ENCODE data around the gene NMD3. TPM values are rescaled to one million over a fixed set of nuclear protein-coding genes. Genes with fewer than 3 reads are reported as not detected.
A peak's percentile ranks its signal among the peaks of the same experiment; 100 is the strongest.

NMD3 gene
- total RNA-seq, 1 experiment from 2014 or later: 56.3 TPM

DNA sequence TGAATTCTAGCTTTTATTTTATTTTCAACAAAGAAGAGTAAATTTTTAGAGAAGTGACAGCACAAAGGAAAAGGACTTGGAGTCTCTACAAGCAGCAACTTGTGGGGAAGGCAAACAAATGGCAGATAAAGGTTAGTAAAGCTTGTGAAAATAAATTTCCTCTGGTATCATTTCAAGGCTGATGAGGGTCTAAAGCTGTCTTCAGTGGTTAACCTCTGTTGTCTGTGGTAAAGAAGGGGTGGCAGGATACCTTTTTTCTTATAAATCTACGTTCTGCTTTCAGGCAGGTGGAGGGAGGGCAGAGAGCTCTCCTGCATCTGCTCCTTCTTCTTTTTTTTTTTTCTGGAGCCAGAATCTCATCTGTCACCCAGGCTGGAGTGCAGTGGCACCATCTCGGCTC is 50.5 kb downstream of the NMD3 start (continued):
- TF ChIP-seq, protein P1, sequence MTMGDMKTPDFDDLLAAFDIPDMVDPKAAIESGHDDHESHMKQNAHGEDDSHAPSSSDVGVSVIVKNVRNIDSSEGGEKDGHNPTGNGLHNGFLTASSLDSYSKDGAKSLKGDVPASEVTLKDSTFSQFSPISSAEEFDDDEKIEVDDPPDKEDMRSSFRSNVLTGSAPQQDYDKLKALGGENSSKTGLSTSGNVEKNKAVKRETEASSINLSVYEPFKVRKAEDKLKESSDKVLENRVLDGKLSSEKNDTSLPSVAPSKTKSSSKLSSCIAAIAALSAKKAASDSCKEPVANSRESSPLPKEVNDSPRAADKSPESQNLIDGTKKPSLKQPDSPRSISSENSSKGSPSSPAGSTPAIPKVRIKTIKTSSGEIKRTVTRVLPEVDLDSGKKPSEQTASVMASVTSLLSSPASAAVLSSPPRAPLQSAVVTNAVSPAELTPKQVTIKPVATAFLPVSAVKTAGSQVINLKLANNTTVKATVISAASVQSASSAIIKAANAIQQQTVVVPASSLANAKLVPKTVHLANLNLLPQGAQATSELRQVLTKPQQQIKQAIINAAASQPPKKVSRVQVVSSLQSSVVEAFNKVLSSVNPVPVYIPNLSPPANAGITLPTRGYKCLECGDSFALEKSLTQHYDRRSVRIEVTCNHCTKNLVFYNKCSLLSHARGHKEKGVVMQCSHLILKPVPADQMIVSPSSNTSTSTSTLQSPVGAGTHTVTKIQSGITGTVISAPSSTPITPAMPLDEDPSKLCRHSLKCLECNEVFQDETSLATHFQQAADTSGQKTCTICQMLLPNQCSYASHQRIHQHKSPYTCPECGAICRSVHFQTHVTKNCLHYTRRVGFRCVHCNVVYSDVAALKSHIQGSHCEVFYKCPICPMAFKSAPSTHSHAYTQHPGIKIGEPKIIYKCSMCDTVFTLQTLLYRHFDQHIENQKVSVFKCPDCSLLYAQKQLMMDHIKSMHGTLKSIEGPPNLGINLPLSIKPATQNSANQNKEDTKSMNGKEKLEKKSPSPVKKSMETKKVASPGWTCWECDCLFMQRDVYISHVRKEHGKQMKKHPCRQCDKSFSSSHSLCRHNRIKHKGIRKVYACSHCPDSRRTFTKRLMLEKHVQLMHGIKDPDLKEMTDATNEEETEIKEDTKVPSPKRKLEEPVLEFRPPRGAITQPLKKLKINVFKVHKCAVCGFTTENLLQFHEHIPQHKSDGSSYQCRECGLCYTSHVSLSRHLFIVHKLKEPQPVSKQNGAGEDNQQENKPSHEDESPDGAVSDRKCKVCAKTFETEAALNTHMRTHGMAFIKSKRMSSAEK (CRISPR knock-in tag; IDR thresholded peaks at IDR 0.05; ENCODE audit: borderline replicate concordance): no peak
- TF ChIP-seq, protein P2, sequence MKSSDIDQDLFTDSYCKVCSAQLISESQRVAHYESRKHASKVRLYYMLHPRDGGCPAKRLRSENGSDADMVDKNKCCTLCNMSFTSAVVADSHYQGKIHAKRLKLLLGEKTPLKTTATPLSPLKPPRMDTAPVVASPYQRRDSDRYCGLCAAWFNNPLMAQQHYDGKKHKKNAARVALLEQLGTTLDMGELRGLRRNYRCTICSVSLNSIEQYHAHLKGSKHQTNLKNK (CRISPR knock-in tag; IDR thresholded peaks at IDR 0.05): no peak

DNA sequence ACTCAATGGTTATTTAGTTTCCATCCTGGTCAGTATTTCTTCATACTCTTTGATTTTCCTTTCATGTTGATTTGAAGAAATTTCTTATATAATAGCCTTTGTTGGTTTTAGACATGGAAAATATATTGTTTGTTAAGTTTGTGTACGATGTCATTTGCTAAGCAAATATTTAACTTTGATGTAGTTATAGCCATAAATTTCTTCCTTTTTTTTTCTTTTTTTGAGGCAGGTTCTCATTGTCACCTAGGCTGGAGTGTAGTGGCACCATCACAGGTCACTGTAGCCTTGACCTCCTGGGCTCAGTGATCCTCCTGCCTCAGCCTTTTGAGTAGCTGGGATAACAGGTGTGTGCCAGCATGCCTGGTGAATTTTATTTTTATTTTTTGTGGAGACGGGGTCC is 51.4 kb downstream of the NMD3 start:
- peaks cover 34% of the 10 kb centered on the region for H3K36me3 Mint-ChIP-seq
- peaks cover 21% of the 10 kb centered on the region for H3K9me3 Mint-ChIP-seq
- H3K27me3 Mint-ChIP-seq (ENCODE audit: low read depth): peaks cover 4% of the 10 kb centered on the region; the same call in 1 of the 2 replicates
- ChIA-PET CTCF (no interaction called here), POLR2A (no interaction called here)
- ATAC-seq (no peak), DNase-seq (ENCODE audit: low spot score) (no peak)
- H3K27ac Mint-ChIP-seq: no peak overlapping the region
- H3K4me3 Mint-ChIP-seq: no peak overlapping the region
- peaks cover 35% of the 10 kb centered on the region for H3K4me1 Mint-ChIP-seq
- no peak for TF ChIP-seq SMAD4 (CRISPR knock-in tag; IDR thresholded peaks at IDR 0.05)
- no peak for TF ChIP-seq GABPB1 (CRISPR knock-in tag; IDR thresholded peaks at IDR 0.05)
- TF ChIP-seq TEAD4 (CRISPR knock-in tag; IDR thresholded peaks at IDR 0.05): no peak
- TF ChIP-seq ZNF263 (CRISPR knock-in tag; IDR thresholded peaks at IDR 0.05; ENCODE audit: low read depth): no peak
- TF ChIP-seq TEAD1 (CRISPR knock-in tag; IDR thresholded peaks at IDR 0.05): no peak
- TF ChIP-seq, protein P2 (CRISPR knock-in tag; IDR thresholded peaks at IDR 0.05): no peak
- TF ChIP-seq FOXP1 (CRISPR knock-in tag; IDR thresholded peaks at IDR 0.05; ENCODE audit: borderline replicate concordance): no peak
- TF ChIP-seq, protein P3, sequence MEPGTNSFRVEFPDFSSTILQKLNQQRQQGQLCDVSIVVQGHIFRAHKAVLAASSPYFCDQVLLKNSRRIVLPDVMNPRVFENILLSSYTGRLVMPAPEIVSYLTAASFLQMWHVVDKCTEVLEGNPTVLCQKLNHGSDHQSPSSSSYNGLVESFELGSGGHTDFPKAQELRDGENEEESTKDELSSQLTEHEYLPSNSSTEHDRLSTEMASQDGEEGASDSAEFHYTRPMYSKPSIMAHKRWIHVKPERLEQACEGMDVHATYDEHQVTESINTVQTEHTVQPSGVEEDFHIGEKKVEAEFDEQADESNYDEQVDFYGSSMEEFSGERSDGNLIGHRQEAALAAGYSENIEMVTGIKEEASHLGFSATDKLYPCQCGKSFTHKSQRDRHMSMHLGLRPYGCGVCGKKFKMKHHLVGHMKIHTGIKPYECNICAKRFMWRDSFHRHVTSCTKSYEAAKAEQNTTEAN (CRISPR knock-in tag; IDR thresholded peaks at IDR 0.05): no peak
- no peak for TF ChIP-seq FOXJ3 (CRISPR knock-in tag; IDR thresholded peaks at IDR 0.05; ENCODE audit: borderline replicate concordance)
- TF ChIP-seq, protein P4, sequence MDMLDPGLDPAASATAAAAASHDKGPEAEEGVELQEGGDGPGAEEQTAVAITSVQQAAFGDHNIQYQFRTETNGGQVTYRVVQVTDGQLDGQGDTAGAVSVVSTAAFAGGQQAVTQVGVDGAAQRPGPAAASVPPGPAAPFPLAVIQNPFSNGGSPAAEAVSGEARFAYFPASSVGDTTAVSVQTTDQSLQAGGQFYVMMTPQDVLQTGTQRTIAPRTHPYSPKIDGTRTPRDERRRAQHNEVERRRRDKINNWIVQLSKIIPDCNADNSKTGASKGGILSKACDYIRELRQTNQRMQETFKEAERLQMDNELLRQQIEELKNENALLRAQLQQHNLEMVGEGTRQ (CRISPR knock-in tag; IDR thresholded peaks at IDR 0.05): no peak
- no peak for TF ChIP-seq ZNF671 (CRISPR knock-in tag; IDR thresholded peaks at IDR 0.05)
- TF ChIP-seq TP53 (CRISPR knock-in tag; IDR thresholded peaks at IDR 0.05): no peak

DNA sequence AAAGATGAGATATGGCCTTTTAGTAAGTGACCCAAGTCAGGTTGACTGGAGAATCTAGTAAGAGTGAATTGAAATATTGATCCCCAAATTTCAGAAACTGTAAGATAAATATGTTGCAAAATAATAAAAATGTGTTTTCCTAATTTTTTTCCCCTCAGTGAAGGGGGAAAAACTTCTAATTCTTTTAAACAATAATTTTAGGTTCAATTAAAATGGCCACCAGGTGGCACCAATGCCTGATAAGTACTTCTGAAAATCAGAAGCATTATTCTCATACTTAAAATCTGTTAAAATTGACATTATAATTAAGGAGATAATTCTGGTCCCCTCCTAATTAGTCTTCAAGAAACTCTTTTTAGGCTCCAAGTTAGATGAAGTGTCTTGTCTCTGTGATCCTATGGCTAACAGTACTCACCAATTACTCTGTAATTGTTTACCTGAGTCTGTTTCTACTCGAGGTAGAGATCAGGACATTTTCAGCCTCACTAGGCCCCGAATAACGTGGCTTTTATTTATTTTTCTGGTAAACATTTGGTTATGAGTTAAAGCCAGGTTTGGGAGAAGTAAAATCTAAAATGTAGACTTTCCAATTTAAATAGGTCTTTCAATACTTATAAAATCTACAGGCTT is 52.6 kb downstream of the NMD3 start:
- Mint-ChIP-seq H3K4me1 (peaks cover 38% of the 10 kb centered on the region), H3K36me3 (peaks cover 46% of the 10 kb centered on the region), H3K27ac (no peak overlapping the region), H3K27me3 (ENCODE audit: low read depth) (peaks cover 4% of the 10 kb centered on the region; the same call in 1 of the 2 replicates), H3K4me3 (no peak overlapping the region), H3K9me3 (peaks cover 33% of the 10 kb centered on the region)
- ChIA-PET POLR2A (no interaction called here), CTCF (interaction anchor here (1.0 to 2.1 kb wide), 4 partner anchors 98 to 178 kb away, joined by 6 to 17 read pairs (median 7); partner anchors contain the start of gene SPTSSB)
- ATAC-seq (no peak), DNase-seq (ENCODE audit: low spot score) (no peak)
- no peak for TF ChIP-seq FOXK1 (CRISPR knock-in tag; IDR thresholded peaks at IDR 0.05)
- TF ChIP-seq, protein P5, sequence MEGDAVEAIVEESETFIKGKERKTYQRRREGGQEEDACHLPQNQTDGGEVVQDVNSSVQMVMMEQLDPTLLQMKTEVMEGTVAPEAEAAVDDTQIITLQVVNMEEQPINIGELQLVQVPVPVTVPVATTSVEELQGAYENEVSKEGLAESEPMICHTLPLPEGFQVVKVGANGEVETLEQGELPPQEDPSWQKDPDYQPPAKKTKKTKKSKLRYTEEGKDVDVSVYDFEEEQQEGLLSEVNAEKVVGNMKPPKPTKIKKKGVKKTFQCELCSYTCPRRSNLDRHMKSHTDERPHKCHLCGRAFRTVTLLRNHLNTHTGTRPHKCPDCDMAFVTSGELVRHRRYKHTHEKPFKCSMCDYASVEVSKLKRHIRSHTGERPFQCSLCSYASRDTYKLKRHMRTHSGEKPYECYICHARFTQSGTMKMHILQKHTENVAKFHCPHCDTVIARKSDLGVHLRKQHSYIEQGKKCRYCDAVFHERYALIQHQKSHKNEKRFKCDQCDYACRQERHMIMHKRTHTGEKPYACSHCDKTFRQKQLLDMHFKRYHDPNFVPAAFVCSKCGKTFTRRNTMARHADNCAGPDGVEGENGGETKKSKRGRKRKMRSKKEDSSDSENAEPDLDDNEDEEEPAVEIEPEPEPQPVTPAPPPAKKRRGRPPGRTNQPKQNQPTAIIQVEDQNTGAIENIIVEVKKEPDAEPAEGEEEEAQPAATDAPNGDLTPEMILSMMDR (IDR thresholded peaks at IDR 0.05): peak; percentile 49; the same call in 1 of the 2 replicates
